Peyer's patch (tissue), 4 donors: ENCODE measurements around the gene IGFBPL1. TPM values are rescaled to one million over a fixed set of nuclear protein-coding genes. Genes with fewer than 3 reads are reported as not detected.

Experiments used
- DNase-seq, 3 donors: peaks; one replicate each; pipeline ENCODE4 v3.0.0-alpha.2; 2017 to 2019
- H3K27ac ChIP-seq, 4 donors: fragments of 200-600 bp; sonication (generic); one replicate each; pipeline ENCODE4 v1.5.1; 2016 to 2019
- H3K27me3 ChIP-seq, 2 donors: fragments of 200-600 bp; sonication (generic); one replicate each; pipeline ENCODE4 v1.5.1; 2019
- H3K36me3 ChIP-seq, 3 donors: fragments of 200-600 bp; sonication (generic); one replicate each; pipeline ENCODE4 v1.5.1; 2016 to 2019
- H3K4me1 ChIP-seq, 4 donors: fragments of 200-600 bp; sonication (generic); one replicate each; pipeline ENCODE4 v1.5.1; 2016 to 2019
- H3K4me3 ChIP-seq, 4 donors: fragments of 200-600 bp; sonication (generic); 1 replicate in 3 of 4; 2 replicates in 1 of 4; pipeline ENCODE4 v1.5.1; 2016 to 2019; ENCODE audit warnings: mild to moderate bottlenecking in 1 of 4
- H3K9me3 ChIP-seq, 4 donors: fragments of 200-600 bp; sonication (generic); one replicate each; pipeline ENCODE4 v1.5.1; 2016 to 2019; ENCODE audit warnings: mild to moderate bottlenecking in 1 of 4
- CTCF ChIP-seq, 6 experiments: fragments of 450-650 bp in 4 of 6; fragments of 200-600 bp in 2 of 6; sonication (generic) in 1 of 6; IDR thresholded peaks; one replicate each; pipeline ENCODE4 v1.5.1; 2017 to 2019; ENCODE audit warnings: antibody characterized with exemption in 6 of 6, mild to moderate bottlenecking in 3 of 6, moderate library complexity in 1 of 6
- POLR2A ChIP-seq, 2 donors: fragments of 450-650 bp; IDR thresholded peaks; one replicate each; pipeline ENCODE4 v1.5.1; 2017; ENCODE audit warnings: antibody characterized with exemption in 2 of 2, mild to moderate bottlenecking in 2 of 2, moderate library complexity in 2 of 2
- total RNA-seq, 4 donors: library from RNA; depleted of rRNA; stranded (reverse); fragments of >200 nt; gene quantifications; one replicate each; pipeline ENCODE4 v1.1.0, GENCODE V29; 2016

The IGFBPL1 gene
- total RNA-seq, 4 donors from 2014 or later: 1.2 to 1.4 TPM; not detected in 2

GRCh38 chr9:38393128-38393796 lies 31.0 kb downstream of the IGFBPL1 start:
- H3K9me3 ChIP-seq: no peaks in the 10 kb centered on the region
- DNase-seq: no peak
- peaks cover 0 to 31% (median 0%) of the 10 kb centered on the region in 4 donors for H3K4me1 ChIP-seq
- no peaks in the 10 kb centered on the region for H3K27me3 ChIP-seq
- peaks cover 0 to 11% (median 0%) of the 10 kb centered on the region in 3 donors for H3K36me3 ChIP-seq
- TF ChIP-seq POLR2A (IDR thresholded peaks at IDR 0.05) (no peak), CTCF (IDR thresholded peaks at IDR 0.05) (no peak)
- H3K4me3 ChIP-seq: peak overlapping the region; percentile 64 to 77 (median 71)
- H3K27ac ChIP-seq: peak overlapping the region; percentile 60 to 74 (median 70)

- TF ChIP-seq CTCF (IDR thresholded peaks at IDR 0.05) (peak in 1 of 6 experiments; percentile 1), POLR2A (IDR thresholded peaks at IDR 0.05) (peak; percentile 31 to 35)
- DNase-seq: peak; percentile 66 to 93 (median 93)
- Histone ChIP-seq H3K27ac (peak within 1 kb of the TSS; percentile 60 to 74 (median 70)), H3K36me3 (peaks cover 0 to 11% (median 0%) of the 10 kb centered on the region in 3 donors), H3K27me3 (no peaks in the 10 kb centered on the region), H3K4me3 (peak within 1 kb of the TSS; percentile 64 to 77 (median 71)), H3K4me1 (peaks cover 0 to 32% (median 0%) of the 10 kb centered on the region in 4 donors), H3K9me3 (no peaks in the 10 kb centered on the region)
Observed at GRCh38 chr9:38392235-38393127, 31.8 kb downstream of the IGFBPL1 start, which contains the start of gene ALDH1B1. Gene ALDH1B1, plus strand, starts transcription at chr9:38392702. Its CDS starts 3,047 bp downstream, at chr9:38395749.

GRCh38 chr9:38391278-38392118 lies 32.8 kb downstream of the IGFBPL1 start:
- TF ChIP-seq POLR2A (IDR thresholded peaks at IDR 0.05): no peak
- TF ChIP-seq CTCF (IDR thresholded peaks at IDR 0.05): no peak
- H3K27ac ChIP-seq: peak overlapping the region in 3 of 4 donors; percentile 19 to 69 (median 48)

GRCh38 chr9:38390851-38391250 lies 33.4 kb downstream of the IGFBPL1 start:
- H3K27ac ChIP-seq: peak overlapping the region; percentile 19 to 69 (median 39)
- H3K36me3 ChIP-seq: no peaks in the 10 kb centered on the region
- DNase-seq: no peak
- TF ChIP-seq POLR2A (IDR thresholded peaks at IDR 0.05): no peak
- no peak for TF ChIP-seq CTCF (IDR thresholded peaks at IDR 0.05)
- peaks cover 0 to 32% (median 0%) of the 10 kb centered on the region in 4 donors for H3K4me1 ChIP-seq
- H3K4me3 ChIP-seq: no peak overlapping the region
- no peaks in the 10 kb centered on the region for H3K9me3 ChIP-seq
- no peaks in the 10 kb centered on the region for H3K27me3 ChIP-seq

More at GRCh38 chr9:38391278-38392118, 32.8 kb downstream of the IGFBPL1 start:
- no peak for DNase-seq
- Histone ChIP-seq H3K36me3 (peaks cover 0 to 4% (median 0%) of the 10 kb centered on the region in 3 donors), H3K27me3 (no peaks in the 10 kb centered on the region), H3K4me1 (peaks cover 0 to 32% (median 0%) of the 10 kb centered on the region in 4 donors), H3K4me3 (peak overlapping the region in 1 of 4 donors; percentile 64), H3K9me3 (no peaks in the 10 kb centered on the region)

GRCh38 chr9:38390442-38390841 lies 33.8 kb downstream of the IGFBPL1 start:
- no peaks in the 10 kb centered on the region for H3K27me3 ChIP-seq
- peaks cover 0 to 32% (median 1%) of the 10 kb centered on the region in 4 donors for H3K4me1 ChIP-seq
- H3K4me3 ChIP-seq: no peak overlapping the region
- peak overlapping the region; percentile 19 to 69 (median 39) for H3K27ac ChIP-seq
- DNase-seq: no peak
- H3K36me3 ChIP-seq: no peaks in the 10 kb centered on the region
- TF ChIP-seq POLR2A (IDR thresholded peaks at IDR 0.05) (no peak), CTCF (IDR thresholded peaks at IDR 0.05) (no peak)
- peaks cover 0 to under 1% (median 0%) of the 10 kb centered on the region in 4 donors for H3K9me3 ChIP-seq
